HepG2 (cell line): ENCODE results near the gene AGTRAP. TPM values are rescaled to one million over a fixed set of nuclear protein-coding genes. Genes with fewer than 3 reads are reported as not detected.

Experiments used
- ATAC-seq: fragments of 200-7000 bp; cut with Tn5 transposase; 3 replicates; pipeline ENCODE4 v1.9.1; 2020; ENCODE audit warnings: mild to moderate bottlenecking, moderate library complexity
- BruUV-seq: library from RNA; stranded (reverse); fragments of 400-500 nt; replicated peaks from 2 replicates; lab custom pipeline; 2021; lab: Mats Ljungman, UMichigan
- CTCF ChIA-PET: fragments of 300-600 bp; formaldehyde crosslinking; extraction: SDS; loops from one replicate; lab custom pipeline; 2021; ENCODE audit warnings: low total read pairs, inconsistent platforms, low intra/inter-chr PET ratio; lab: Yijun Ruan, JAX
- POLR2A ChIA-PET: fragments of 350-600 bp; sonication (Branson Sonifier 250); formaldehyde crosslinking; loops from one replicate; lab custom pipeline; 2020; ENCODE audit warnings: antibody characterized with exemption, inconsistent platforms; lab: Yijun Ruan, JAX
- DNase-seq: peaks from one replicate; pipeline ENCODE4 v3.0.0-alpha.2; 2015; ENCODE audit warnings: low spot score
- FAIRE-seq: peaks from 3 replicates; lab custom pipeline; 2011; peaks lifted over from hg19 to GRCh38; lab: Jason Lieb, UNC
- H2AFZ ChIP-seq: one replicate; pipeline ENCODE4 v1.6.1; 2011; ENCODE audit warnings: low read length, inconsistent platforms
- H3K27ac ChIP-seq: fragments of 300-600 bp; 3 replicates; pipeline ENCODE4 v1.8.0; 2011; ENCODE audit warnings: mixed run types, mild to moderate bottlenecking, mixed read lengths, low read length, inconsistent platforms; ENCODE audit not compliant: insufficient read depth; ENCODE audit errors: extremely low read length
- H3K27me3 ChIP-seq, 2 experiments: fragments of 200-600 bp in 1 of 2; 2 replicates in 1 of 2; 3 replicates in 1 of 2; pipeline versions ENCODE4 v1.6.0 to v1.8.0; 2011; ENCODE audit warnings: low read length in 2 of 2, mild to moderate bottlenecking in 2 of 2, moderate library complexity in 2 of 2, inconsistent platforms in 1 of 2; ENCODE audit not compliant: insufficient read depth in 2 of 2, control insufficient read depth in 1 of 2
- H3K36me3 ChIP-seq, 2 experiments: fragments of 200-600 bp in 1 of 2; replicated peaks in 1 of 2; 2 replicates in 1 of 2; 3 replicates in 1 of 2; pipeline versions ENCODE4 v1.5.1 to v1.8.0; 2011; ENCODE audit warnings: low read length in 2 of 2, inconsistent platforms in 1 of 2; ENCODE audit not compliant: insufficient read depth in 2 of 2, control insufficient read depth in 1 of 2
- H3K4me1 ChIP-seq: 2 replicates; pipeline ENCODE4 v1.5.1; 2012; ENCODE audit warnings: low read length, inconsistent platforms; ENCODE audit not compliant: insufficient read depth
- H3K4me2 ChIP-seq: 2 replicates; pipeline ENCODE4 v1.6.0; 2011; ENCODE audit warnings: low read depth, low read length, inconsistent platforms
- H3K4me3 ChIP-seq, 3 experiments: fragments of 200-600 bp in 1 of 3; sonication (generic), shearing (Covaris generic) in 1 of 3; replicated peaks in 1 of 3; 2 replicates each; pipeline ENCODE4 v1.5.1; 2011 to 2016; ENCODE audit warnings: low read length in 3 of 3, inconsistent platforms in 2 of 3, low read depth in 2 of 3, mild to moderate bottlenecking in 2 of 3, control low read depth in 1 of 3, mixed read lengths in 1 of 3; ENCODE audit not compliant: insufficient read depth in 1 of 3
- H3K79me2 ChIP-seq: one replicate; pipeline ENCODE4 v1.6.1; 2011; ENCODE audit warnings: low read length, inconsistent platforms; ENCODE audit not compliant: insufficient read depth
- H3K9ac ChIP-seq: 2 replicates; pipeline ENCODE4 v1.6.0; 2011; ENCODE audit warnings: mild to moderate bottlenecking, low read depth, low read length, inconsistent platforms; ENCODE audit not compliant: insufficient read depth
- H3K9me3 ChIP-seq: 2 replicates; pipeline ENCODE4 v1.5.1; 2012; ENCODE audit warnings: mild to moderate bottlenecking, low read length
- H4K20me1 ChIP-seq: 2 replicates; pipeline ENCODE4 v1.6.0; 2011; ENCODE audit warnings: inconsistent platforms, mild to moderate bottlenecking, low read length, moderate library complexity; ENCODE audit not compliant: insufficient read depth
- HNF4A ChIP-seq: sonication (generic); formaldehyde crosslinking; IDR thresholded peaks from 2 replicates; pipeline ENCODE4 v1.4.0; 2020; ENCODE audit warnings: missing genetic modification reagents
- HNF4G ChIP-seq, 2 experiments: sonication (generic) in 1 of 2; formaldehyde crosslinking in 1 of 2; IDR thresholded peaks; 2 replicates each; pipeline versions ENCODE4 v1.4.0 to v1.6.1; 2011 to 2020; ENCODE audit warnings: borderline replicate concordance in 2 of 2, low read depth in 2 of 2, mild to moderate bottlenecking in 2 of 2, low read length in 1 of 2, missing genetic modification reagents in 1 of 2, moderate library complexity in 1 of 2
- MAZ ChIP-seq, 2 experiments: sonication (generic) in 1 of 2; formaldehyde crosslinking in 1 of 2; IDR thresholded peaks; 2 replicates each; pipeline versions ENCODE4 v1.5.0 to v1.6.1; 2012 to 2020; ENCODE audit warnings: low read depth in 2 of 2, mild to moderate bottlenecking in 2 of 2, borderline replicate concordance in 1 of 2, improper control_type of control experiment in 1 of 2, low read length in 1 of 2, missing genetic modification reagents in 1 of 2, moderate library complexity in 1 of 2
- NCOR1 ChIP-seq: fragments of 200-600 bp; sonication (generic); IDR thresholded peaks from 2 replicates; pipeline ENCODE4 v1.7.0; 2017; ENCODE audit warnings: antibody characterized with exemption, low read length, borderline replicate concordance
- NFRKB ChIP-seq: fragments of 450-650 bp; IDR thresholded peaks from 2 replicates; pipeline ENCODE4 v1.6.1; 2017
- NR2F1 ChIP-seq, 2 experiments: fragments of 450-650 bp in 1 of 2; formaldehyde crosslinking in 1 of 2; IDR thresholded peaks; 2 replicates each; pipeline versions ENCODE4 v1.5.0 to v1.6.1; 2016 to 2020; ENCODE audit warnings: mild to moderate bottlenecking in 1 of 2, missing compliant biosample characterization in 1 of 2, missing genetic modification reagents in 1 of 2, moderate library complexity in 1 of 2
- NR2F6 ChIP-seq, 2 experiments: IDR thresholded peaks; 2 replicates each; pipeline ENCODE4 v1.6.1; 2016; ENCODE audit warnings: antibody characterized with exemption in 1 of 2, mild to moderate bottlenecking in 1 of 2
- RBM39 ChIP-seq: fragments of 200-400 bp; formaldehyde crosslinking; IDR thresholded peaks from one replicate; pipeline ENCODE4 v1.6.1; 2018; ENCODE audit warnings: antibody characterized with exemption, mild to moderate bottlenecking, low read depth, low read length; ENCODE audit not compliant: poor library complexity, severe bottlenecking
- ZBTB7B ChIP-seq: sonication (generic); formaldehyde crosslinking; IDR thresholded peaks from 2 replicates; pipeline ENCODE4 v1.4.0; 2020; ENCODE audit warnings: missing genetic modification reagents
- ZMYM4 ChIP-seq: sonication (generic); formaldehyde crosslinking; IDR thresholded peaks from 2 replicates; pipeline ENCODE4 v1.8.1; 2023; ENCODE audit warnings: mild to moderate bottlenecking, missing genetic modification reagents
- ZNF263 ChIP-seq: sonication (generic); formaldehyde crosslinking; IDR thresholded peaks from 2 replicates; pipeline ENCODE4 v1.4.0; 2020; ENCODE audit warnings: missing genetic modification reagents
- ZNF460 ChIP-seq: sonication (generic); formaldehyde crosslinking; IDR thresholded peaks from 2 replicates; pipeline ENCODE4 v1.5.1; 2020; ENCODE audit warnings: missing genetic modification reagents, mild to moderate bottlenecking, borderline replicate concordance
- ZNF629 ChIP-seq: sonication (generic); formaldehyde crosslinking; conservative IDR thresholded peaks from 2 replicates; pipeline ENCODE4 v1.5.0; 2020; ENCODE audit warnings: missing genetic modification reagents
- ZNF878 ChIP-seq: sonication (generic); formaldehyde crosslinking; IDR thresholded peaks from 2 replicates; pipeline ENCODE4 v1.8.1; 2023; ENCODE audit warnings: mild to moderate bottlenecking, missing genetic modification reagents, moderate library complexity
- WGBS: methylation state at CpG from one replicate; pipeline ENCODE4 v1.1.6; 2017; ENCODE audit warnings: low lambda C conversion rate; 5-methylcytosine and 5-hydroxymethylcytosine counted together
- in situ Hi-C: cut with HindIII; loops from 2 replicates; pipeline ENCODE4 v1.10.0; 2017; ENCODE audit warnings: low pct_unique_long_range_greater_than_20kb; ENCODE audit not compliant: extremely low pct_ligation_motif_present
- intact Hi-C: fragments of 100-400 bp; cut with micrococcal nuclease; formaldehyde crosslinking; loops from one replicate; pipeline ENCODE4 v1.10.0; 2022; ENCODE audit not compliant: unreplicated experiment
- polyA plus RNA-seq, 8 experiments: library from polyadenylated mRNA; depleted of rRNA in 3 of 8; stranded (reverse) in 7 of 8; unstranded in 1 of 8; fragments of >200 nt; fragmentation: Illumina TruSeq in 4 of 8; extraction: Trizol in 4 of 8; gene quantifications; 2 replicates each; pipeline versions ENCODE4 v1.2.1 to v1.2.3, GENCODE V29; 2011 to 2016; ENCODE audit warnings: low read depth in 4 of 8, missing spikeins in 1 of 8, mixed read lengths in 1 of 8; ENCODE audit not compliant: insufficient read depth in 1 of 8
- total RNA-seq, 5 experiments: library from RNA; depleted of rRNA; stranded (reverse); fragments of >200 nt; fragmentation: Illumina TruSeq; extraction: Trizol; gene quantifications; 2 replicates each; pipeline ENCODE4 v1.2.3, GENCODE V29; 2016; ENCODE audit warnings: low read depth in 1 of 5
- TF ChIP-seq, protein P1 (sequence below): sonication (generic); formaldehyde crosslinking; IDR thresholded peaks from 2 replicates; pipeline ENCODE4 v1.5.1; 2020; ENCODE audit warnings: mild to moderate bottlenecking, missing genetic modification reagents, moderate library complexity

AGTRAP gene
- total and polyA plus RNA-seq, 2 of the 13 experiments (the other 11 are each of a cell fraction or from before 2014, with no cell fraction given) = 28.3 to 32.0 TPM

DNA sequence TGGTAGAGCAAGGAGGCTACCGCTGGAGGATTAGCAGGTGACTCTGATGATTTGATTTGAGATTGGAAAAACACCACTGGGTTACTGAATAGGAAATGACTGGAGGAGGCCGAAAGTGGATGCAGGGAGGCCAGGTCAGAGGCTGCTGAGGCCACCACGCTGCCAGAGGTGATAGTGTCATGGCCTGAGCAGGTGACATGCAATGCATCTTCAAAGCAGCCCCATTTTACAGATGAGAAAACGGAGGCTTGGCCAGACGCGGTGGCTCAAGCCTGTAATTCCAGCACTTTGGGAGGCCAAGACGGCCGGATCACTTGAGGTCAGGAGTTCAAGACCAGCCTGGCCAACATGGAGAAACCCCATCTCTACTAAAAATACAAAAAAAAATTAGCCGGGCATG is 38.8 kb downstream of the AGTRAP start:
- intact Hi-C loops (no loop called here), in situ Hi-C loops (no loop called here)
- Histone ChIP-seq H3K27me3 (peaks cover 4 to 6% of the 10 kb centered on the region in 2 experiments; a peak in 3 of 5 replicates), H3K9me3 (no peaks in the 10 kb centered on the region), H3K4me1 (peaks cover 17% of the 10 kb centered on the region), H2AFZ (no peak overlapping the region), H3K36me3 (no peaks in the 10 kb centered on the region), H3K27ac (no peak overlapping the region), H3K4me3 (no peak overlapping the region), H3K4me2 (no peak overlapping the region), H3K9ac (no peak overlapping the region)
- ChIA-PET POLR2A (no interaction called here), CTCF (no interaction called here)
- DNase-seq = no peak
- no peak for FAIRE-seq
- BruUV-seq = no TSS peak
- 55% methylated on average over 9 of the region's 9 CpGs for WGBS
- TF ChIP-seq NFRKB = no peak
- peak; percentile 58 for TF ChIP-seq ZNF629
- TF ChIP-seq, all 625 proteins: peak for 1
- no peak for ATAC-seq
- Histone ChIP-seq H3K79me2 (no peaks in the 10 kb centered on the region), H4K20me1 (no peaks in the 10 kb centered on the region)

DNA sequence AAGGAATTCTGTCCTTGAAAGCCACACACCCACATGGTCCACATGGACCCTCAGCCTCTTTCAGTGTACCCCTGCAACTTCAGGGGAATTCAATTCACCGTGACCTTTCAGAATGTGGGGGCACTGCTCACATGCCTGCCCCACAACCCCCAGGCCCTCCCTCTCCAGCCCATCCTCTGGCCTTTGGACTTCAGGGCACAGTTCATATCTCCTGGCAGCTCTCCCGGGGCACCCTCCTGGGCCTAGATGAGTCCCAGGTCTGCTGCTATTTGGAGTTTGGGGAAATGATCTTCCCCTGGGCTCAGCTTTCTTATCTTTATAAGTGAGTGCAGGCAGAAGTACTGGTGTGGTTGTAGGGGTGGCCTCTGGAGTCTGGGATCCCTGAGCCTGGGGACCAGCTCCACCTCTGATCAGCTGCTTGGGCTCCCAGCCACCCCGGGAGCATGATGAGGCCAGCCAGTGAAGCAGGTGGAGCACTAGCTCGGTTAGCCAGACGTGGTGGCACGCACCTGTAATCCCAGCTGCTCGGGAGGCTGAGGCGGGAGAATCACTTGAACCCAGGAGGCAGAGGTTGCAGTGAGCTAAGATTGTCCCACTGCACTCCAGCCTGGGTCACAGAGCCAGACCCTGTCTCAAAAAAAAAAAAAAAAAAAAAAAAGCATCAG is 41.9 kb downstream of the AGTRAP start:
- WGBS = 1% methylated on average over 8 of the region's 8 CpGs
- Histone ChIP-seq H2AFZ (no peak overlapping the region), H3K4me1 (peaks cover 17% of the 10 kb centered on the region), H3K9me3 (no peaks in the 10 kb centered on the region), H3K4me3 (no peak overlapping the region; a peak in 1 of 6 replicates), H3K4me2 (peak overlapping the region; percentile 43; the same call in 1 of the 2 replicates), H3K36me3 (no peaks in the 10 kb centered on the region), H3K27me3 (peaks cover 3% of the 10 kb centered on the region in 2 experiments; a peak in 3 of 5 replicates), H4K20me1 (no peaks in the 10 kb centered on the region), H3K9ac (no peak overlapping the region), H3K79me2 (no peaks in the 10 kb centered on the region), H3K27ac (no peak overlapping the region)
- BruUV-seq = no TSS peak
- ChIA-PET CTCF (no interaction called here), POLR2A (interaction anchor here (0.6 to 1.4 kb wide), 2 partner anchors 38 to 45 kb away, joined by 3 read pairs; no protein-coding TSS in a partner anchor)
- DNase-seq (no peak), FAIRE-seq (no peak), ATAC-seq (peak; percentile 44)
- in situ Hi-C loops (no loop called here), intact Hi-C loops (no loop called here)
- no peak for TF ChIP-seq RBM39
- no peak for TF ChIP-seq ZNF878 (CRISPR knock-in tag)
- peak; percentile 61; the same call in 1 of the 2 replicates for TF ChIP-seq NR2F6 (IDR thresholded peaks at IDR 0.05)
- TF ChIP-seq NR2F6 (CRISPR knock-in tag; IDR thresholded peaks at IDR 0.05) = peak; percentile 66
- TF ChIP-seq NR2F1 (CRISPR knock-in tag; IDR thresholded peaks at IDR 0.05) = peak in 1 of 2 experiments; percentile 46; a peak in 1 of 4 replicates
- TF ChIP-seq HNF4A (CRISPR knock-in tag) = peak; percentile 88
- TF ChIP-seq, protein P1, sequence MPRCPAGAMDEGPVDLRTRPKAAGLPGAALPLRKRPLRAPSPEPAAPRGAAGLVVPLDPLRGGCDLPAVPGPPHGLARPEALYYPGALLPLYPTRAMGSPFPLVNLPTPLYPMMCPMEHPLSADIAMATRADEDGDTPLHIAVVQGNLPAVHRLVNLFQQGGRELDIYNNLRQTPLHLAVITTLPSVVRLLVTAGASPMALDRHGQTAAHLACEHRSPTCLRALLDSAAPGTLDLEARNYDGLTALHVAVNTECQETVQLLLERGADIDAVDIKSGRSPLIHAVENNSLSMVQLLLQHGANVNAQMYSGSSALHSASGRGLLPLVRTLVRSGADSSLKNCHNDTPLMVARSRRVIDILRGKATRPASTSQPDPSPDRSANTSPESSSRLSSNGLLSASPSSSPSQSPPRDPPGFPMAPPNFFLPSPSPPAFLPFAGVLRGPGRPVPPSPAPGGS (CRISPR knock-in tag) = no peak
- TF ChIP-seq ZBTB7B = 0 out of 2 replicates have a peak, but pooled peaks have one; percentile 45
- peak; percentile 74 for TF ChIP-seq HNF4G (IDR thresholded peaks at IDR 0.05; ENCODE audit: borderline replicate concordance, low read depth, low read length)
- TF ChIP-seq HNF4G (CRISPR knock-in tag; IDR thresholded peaks at IDR 0.05; ENCODE audit: borderline replicate concordance, low read depth) = peak; percentile 41; the same call in 1 of the 2 replicates
- TF ChIP-seq ZMYM4 (CRISPR knock-in tag) = 0 out of 2 replicates have a peak, but pooled peaks have one; percentile 16
- peak; percentile 86; the same call in 1 of the 2 replicates for TF ChIP-seq NCOR1
- TF ChIP-seq ZNF460 (CRISPR knock-in tag) = peak; percentile 66; the same call in 1 of the 2 replicates
- 0 out of 2 replicates have a peak, but pooled peaks have one; percentile 15 for TF ChIP-seq MAZ (IDR thresholded peaks at IDR 0.05; ENCODE audit: borderline replicate concordance, low read depth, low read length)
- no peak for TF ChIP-seq MAZ (CRISPR knock-in tag; IDR thresholded peaks at IDR 0.05; ENCODE audit: low read depth)
- TF ChIP-seq ZNF263 (CRISPR knock-in tag) = peak; percentile 41; the same call in 1 of the 2 replicates
